GM19240 (cell line): ENCODE data around the gene TNNT2.

Source experiments
- DNase-seq: peaks from one replicate; pipeline ENCODE4 v3.0.0; 2011; ENCODE audit warnings: low spot score; ENCODE audit not compliant: insufficient read length

The TNNT2 gene

GRCh38 chr1:201318504-201319340 is 58.8 kb downstream of the TNNT2 start:
- DNase-seq: no peak

- DNase-seq: no peak
Observed at GRCh38 chr1:201317551-201317950, 59.9 kb downstream of the TNNT2 start.

GRCh38 chr1:201316556-201316955 is 60.9 kb downstream of the TNNT2 start:
- no peak for DNase-seq

GRCh38 chr1:201313086-201313485 is 64.4 kb downstream of the TNNT2 start:
- no peak for DNase-seq

- DNase-seq: no peak
Observed at GRCh38 chr1:201312298-201312697, 65.2 kb downstream of the TNNT2 start.

GRCh38 chr1:201311356-201312011 is 66.0 kb downstream of the TNNT2 start:
- DNase-seq: no peak

GRCh38 chr1:201310986-201311355 is 66.5 kb downstream of the TNNT2 start:
- no peak for DNase-seq

- DNase-seq: no peak
Observed at GRCh38 chr1:201310251-201310985, 67.1 kb downstream of the TNNT2 start.

- no peak for DNase-seq
Observed at GRCh38 chr1:201309416-201309815, 68.1 kb downstream of the TNNT2 start.
